Endothelial cell of umbilical vein (primary cell): Measurements from ENCODE around the gene CBLL1. TPM values are rescaled to one million over a fixed set of nuclear protein-coding genes. Genes with fewer than 3 reads are reported as not detected.

Source experiments
- BruUV-seq: library from RNA; stranded (reverse); fragments of 400-500 nt; replicated peaks from 2 replicates; lab custom pipeline; 2021; lab: Mats Ljungman, UMichigan
- CTCF ChIA-PET: fragments of 300-600, 350-600 bp; sonication (Branson Sonifier 250); formaldehyde crosslinking; loops from one replicate; lab custom pipeline; 2021; ENCODE audit warnings: antibody characterized with exemption, inconsistent platforms; lab: Charles Lee
- POLR2A ChIA-PET: fragments of 300-600, 350-600 bp; sonication (Branson Sonifier 250); formaldehyde crosslinking; loops from one replicate; lab custom pipeline; 2021; ENCODE audit warnings: antibody characterized with exemption, inconsistent platforms; lab: Charles Lee
- DNase-seq: peaks from one replicate; pipeline ENCODE4 v3.0.0-alpha.2; 2011; ENCODE audit warnings: low read depth, low spot score
- FAIRE-seq: peaks from 2 replicates; lab custom pipeline; 2011; peaks lifted over from hg19 to GRCh38; lab: Jason Lieb, UNC
- H2AFZ ChIP-seq: 2 replicates; pipeline ENCODE4 v1.6.0; 2012; ENCODE audit warnings: low read depth, low read length, control low read depth, inconsistent platforms
- H3K27ac ChIP-seq: 2 replicates; pipeline ENCODE4 v1.5.1; 2011; ENCODE audit warnings: low read depth, mild to moderate bottlenecking, control low read depth, low read length, moderate library complexity; ENCODE audit not compliant: insufficient read depth
- H3K27me3 ChIP-seq, 2 experiments: 2 replicates each; pipeline versions ENCODE4 v1.6.0 to v1.6.1; 2011; ENCODE audit warnings: low read length in 2 of 2, mixed read lengths in 1 of 2; ENCODE audit not compliant: control insufficient read depth in 2 of 2, insufficient read depth in 2 of 2
- H3K36me3 ChIP-seq, 2 experiments: 2 replicates in 1 of 2; 3 replicates in 1 of 2; pipeline ENCODE4 v1.5.1; 2011; ENCODE audit warnings: low read length in 2 of 2, mild to moderate bottlenecking in 1 of 2, moderate library complexity in 1 of 2; ENCODE audit not compliant: control insufficient read depth in 2 of 2, insufficient read depth in 2 of 2; ENCODE audit errors: extremely low read depth in 1 of 2
- H3K4me1 ChIP-seq: 3 replicates; pipeline ENCODE4 v1.5.1; 2011; ENCODE audit warnings: mild to moderate bottlenecking, low read length; ENCODE audit not compliant: control insufficient read depth, insufficient read depth; ENCODE audit errors: extremely low read depth
- H3K4me2 ChIP-seq: 2 replicates; pipeline ENCODE4 v1.6.1; 2011; ENCODE audit warnings: low read length, control low read depth, mixed read lengths; ENCODE audit not compliant: insufficient read depth
- H3K4me3 ChIP-seq, 3 experiments: fragments of 200-600 bp in 1 of 3; sonication (generic), shearing (Covaris generic) in 1 of 3; replicated peaks in 1 of 3; 2 replicates each; pipeline ENCODE4 v1.5.1; 2011 to 2016; ENCODE audit warnings: control low read depth in 3 of 3, low read length in 3 of 3, mild to moderate bottlenecking in 2 of 3, inconsistent platforms in 1 of 3, low read depth in 1 of 3, moderate library complexity in 1 of 3; ENCODE audit not compliant: insufficient read depth in 1 of 3
- H3K79me2 ChIP-seq: 2 replicates; pipeline ENCODE4 v1.6.0; 2012; ENCODE audit warnings: low read length, inconsistent platforms; ENCODE audit not compliant: control insufficient read depth, insufficient read depth
- H3K9ac ChIP-seq: replicated peaks from 2 replicates; pipeline ENCODE3; 2011; ENCODE audit warnings: low read length, control low read depth; ENCODE audit not compliant: insufficient read depth; ENCODE audit errors: extremely low read depth
- H3K9me1 ChIP-seq: replicated peaks from 3 replicates; pipeline ENCODE4 v1.6.0; 2011; ENCODE audit warnings: mild to moderate bottlenecking, low read length; ENCODE audit not compliant: control insufficient read depth, insufficient read depth; ENCODE audit errors: extremely low read depth
- H3K9me3 ChIP-seq: replicated peaks from 2 replicates; pipeline ENCODE4 v1.5.1; 2012; ENCODE audit warnings: low read length, inconsistent platforms; ENCODE audit not compliant: control insufficient read depth, insufficient read depth
- H4K20me1 ChIP-seq: replicated peaks from 2 replicates; pipeline ENCODE3; 2011; ENCODE audit warnings: mild to moderate bottlenecking, low read length; ENCODE audit not compliant: control insufficient read depth, insufficient read depth; ENCODE audit errors: extremely low read depth
- CTCF ChIP-seq, 2 donors: IDR thresholded peaks; 1 replicate in 1 of 2; 2 replicates in 1 of 2; pipeline ENCODE4 v1.5.1; 2011; ENCODE audit warnings: low read length in 2 of 2, mild to moderate bottlenecking in 2 of 2, moderate library complexity in 2 of 2, control low read depth in 1 of 2, inconsistent platforms in 1 of 2, low read depth in 1 of 2; ENCODE audit not compliant: insufficient read depth in 1 of 2; ENCODE audit errors: extremely low read depth in 1 of 2
- EZH2 ChIP-seq: IDR thresholded peaks from 2 replicates; pipeline ENCODE4 v1.6.1; 2012; ENCODE audit warnings: borderline replicate concordance, low read depth, mild to moderate bottlenecking, moderate library complexity, low read length, inconsistent platforms; ENCODE audit not compliant: severe bottlenecking
- FOS ChIP-seq: IDR thresholded peaks from 2 replicates; pipeline ENCODE4 v1.6.1; 2011; ENCODE audit warnings: mild to moderate bottlenecking, low read length, moderate library complexity, borderline replicate concordance; ENCODE audit not compliant: insufficient read depth
- GATA2 ChIP-seq: IDR thresholded peaks from 2 replicates; pipeline ENCODE4 v1.7.0; 2011; ENCODE audit warnings: low read depth, mild to moderate bottlenecking, moderate library complexity, mixed read lengths, low read length; ENCODE audit not compliant: insufficient read length, insufficient read depth
- JUN ChIP-seq: IDR thresholded peaks from 2 replicates; pipeline ENCODE4 v1.6.1; 2011; ENCODE audit warnings: borderline replicate concordance, low read depth; ENCODE audit not compliant: insufficient read length, insufficient read depth
- MAX ChIP-seq: IDR thresholded peaks from 2 replicates; pipeline ENCODE4 v1.6.1; 2011; ENCODE audit not compliant: insufficient read depth, insufficient read length
- MYC ChIP-seq: IDR thresholded peaks from one replicate; pipeline ENCODE4 v1.6.1; 2011; ENCODE audit warnings: mild to moderate bottlenecking, low read depth, low read length
- POLR2A ChIP-seq: IDR thresholded peaks from 2 replicates; pipeline ENCODE4 v1.6.1; 2012; ENCODE audit warnings: low read depth, mild to moderate bottlenecking, control low read depth, low read length
- POLR2AphosphoS5 ChIP-seq: IDR thresholded peaks from 2 replicates; pipeline ENCODE4 v1.6.1; 2012; ENCODE audit warnings: low read depth, mild to moderate bottlenecking, control low read depth, low read length, moderate library complexity; ENCODE audit not compliant: insufficient read depth
- dilution Hi-C: fragments of 300-500 bp; cut with MboI; formaldehyde crosslinking; loops from one replicate; pipeline ENCODE4 v1.15.0; 2019; ENCODE audit warnings: low sequenced_read_pairs; ENCODE audit not compliant: extremely low pct_ligation_motif_present
- intact Hi-C: fragments of 100-400 bp; cut with micrococcal nuclease; formaldehyde crosslinking; loops from one replicate; pipeline ENCODE4 v1.10.0; 2022
- polyA plus RNA-seq, 4 experiments: library from polyadenylated mRNA; depleted of rRNA in 3 of 4; stranded (reverse) in 3 of 4; unstranded in 1 of 4; fragments of >200 nt; gene quantifications; 2 replicates each; pipeline versions ENCODE4 v1.2.1 to v1.2.3, GENCODE V29; 2011 to 2012; ENCODE audit warnings: missing spikeins in 1 of 4
- total RNA-seq: library from RNA; stranded (reverse); gene quantifications from 2 replicates; pipeline ENCODE4 v1.2.3, GENCODE V29; 2021

The CBLL1 gene
- total and polyA plus RNA-seq, 2 donors (not counting 3 experiments of a cell fraction or from before 2014, with no cell fraction given), result 23.1 to 30.6 TPM

DNA sequence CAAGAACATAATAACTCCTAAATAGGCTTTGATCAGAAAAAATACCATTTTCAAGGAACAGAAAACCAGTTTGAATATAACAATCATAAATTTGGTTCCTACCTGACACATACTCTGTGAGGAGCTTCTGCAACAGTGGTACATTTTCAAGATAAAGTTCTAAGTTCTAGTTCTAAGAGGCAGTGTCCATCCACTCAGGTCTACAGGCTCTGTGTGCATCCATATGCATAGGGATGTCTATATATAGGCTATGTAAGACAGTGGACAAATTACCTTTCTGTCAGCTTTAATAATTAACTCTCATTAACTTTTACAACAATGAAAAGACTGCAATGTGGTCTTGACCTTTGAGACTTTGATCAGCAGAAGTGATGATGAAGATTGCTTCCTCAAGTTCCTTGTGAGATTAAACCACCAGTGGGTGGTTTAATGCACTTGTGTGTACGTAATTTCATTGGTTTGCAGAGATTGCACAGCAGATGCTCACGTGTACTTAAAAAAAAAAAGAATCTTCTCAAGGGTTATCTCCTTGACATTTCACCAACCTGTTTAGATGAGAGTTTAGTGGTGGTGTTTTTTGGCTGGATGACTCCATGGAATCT lies 59.2 kb downstream of the CBLL1 start, which contains the start of gene SLC26A3:
TSS of gene SLC26A3 (minus strand) at position 215 of the 602 bp plus-strand sequence. CDS start 8,714 bp downstream, outside the sequence.
- peaks cover 13 to 21% of the 10 kb centered on the region in 2 experiments for H3K27me3 ChIP-seq
- H2AFZ ChIP-seq, result no peak within 1 kb of the TSS
- ChIA-PET CTCF (no interaction called here), POLR2A (no interaction called here)
- no peaks in the 10 kb centered on the region for H3K9me1 ChIP-seq
- dilution Hi-C loops (no loop called here), intact Hi-C loops (no loop called here)
- H3K36me3 ChIP-seq, result no peaks in the 10 kb centered on the region
- H4K20me1 ChIP-seq, result no peaks in the 10 kb centered on the region
- no peak within 1 kb of the TSS for H3K27ac ChIP-seq
- H3K4me2 ChIP-seq, result no peak within 1 kb of the TSS
- H3K79me2 ChIP-seq, result no peaks in the 10 kb centered on the region
- no peak within 1 kb of the TSS for H3K9ac ChIP-seq
- no peak for FAIRE-seq
- H3K4me3 ChIP-seq, result no peak within 1 kb of the TSS
- TF ChIP-seq EZH2 (no peak), MAX (no peak), CTCF (IDR thresholded peaks at IDR 0.05; ENCODE audit: extremely low read depth in 1 of 2, insufficient read depth in 1 of 2, low read depth in 1 of 2, low read length in 2 of 2) (no peak), JUN (no peak), FOS (no peak), POLR2AphosphoS5 (no peak), POLR2A (no peak), MYC (no peak), GATA2 (no peak)
- no peaks in the 10 kb centered on the region for H3K9me3 ChIP-seq
- DNase-seq, result no peak
- BruUV-seq, result no TSS peak
- H3K4me1 ChIP-seq, result no peaks in the 10 kb centered on the region
